GM21515 (cell line): Measurements from ENCODE around the gene CNNM1.

ENCODE experiments used
- ATAC-seq: cut with Tn5 transposase; IDR thresholded peaks from one replicate; pipeline ENCODE4 v1.9.1; 2021; ENCODE audit not compliant: unreplicated experiment

CNNM1 gene

DNA sequence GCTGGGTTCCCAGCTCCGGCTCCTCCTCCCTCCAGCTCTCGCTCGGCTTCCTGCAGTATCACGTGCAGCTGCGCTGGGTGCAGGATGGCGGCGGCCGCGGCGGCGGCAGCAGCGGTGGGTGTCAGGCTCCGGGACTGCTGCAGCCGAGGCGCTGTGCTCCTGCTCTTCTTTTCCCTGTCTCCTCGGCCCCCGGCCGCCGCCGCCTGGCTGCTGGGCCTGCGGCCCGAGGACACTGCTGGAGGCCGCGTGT lies at the start of gene CNNM1:
Gene CNNM1, plus strand, starts transcription at position 53 of the 250 bp plus-strand sequence. Its CDS starts 32 bp downstream, at position 85.
- no peak for ATAC-seq

DNA sequence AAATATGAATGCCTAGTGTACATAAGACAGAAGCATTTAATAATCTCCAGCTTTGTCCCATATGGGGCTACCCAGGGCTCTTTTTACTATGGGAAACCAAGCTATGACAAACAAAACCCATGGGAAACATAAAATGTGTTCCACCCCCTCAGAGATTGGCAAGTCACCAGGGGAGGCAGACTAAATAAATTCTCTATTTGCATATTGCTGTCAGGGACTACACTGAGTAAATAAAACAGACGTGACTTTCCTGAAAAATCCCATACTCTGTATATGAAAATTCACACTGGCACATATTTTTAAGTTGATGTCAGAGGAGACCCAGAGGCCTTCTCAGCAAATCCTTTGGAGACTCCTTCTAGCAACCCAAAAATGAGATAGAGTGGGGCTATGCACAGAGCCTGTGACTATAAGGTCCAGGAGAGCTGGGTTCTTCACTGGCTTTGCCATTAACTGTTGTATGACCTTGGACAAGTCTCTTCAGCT lies 49.5 kb upstream of the CNNM1 start:
- no peak for ATAC-seq

DNA sequence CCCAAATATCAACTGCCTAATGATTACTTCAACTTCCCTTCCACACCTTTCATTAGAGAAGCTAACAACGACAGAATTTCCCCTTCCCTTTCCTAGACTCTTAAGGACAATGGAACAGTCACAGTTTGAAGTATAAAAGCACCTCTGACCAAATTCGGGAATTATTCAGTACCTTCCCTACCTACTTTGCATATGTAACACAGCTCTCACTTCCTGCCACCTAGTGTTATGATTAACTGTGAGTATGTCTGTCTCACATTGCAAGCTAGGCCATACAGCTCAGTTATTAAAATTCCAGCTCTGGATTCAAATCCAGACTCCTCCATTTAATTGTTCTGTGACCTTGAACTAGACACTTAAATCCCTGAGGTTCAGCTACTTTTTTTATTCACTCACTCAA lies 48.7 kb upstream of the CNNM1 start:
- ATAC-seq = no peak

DNA sequence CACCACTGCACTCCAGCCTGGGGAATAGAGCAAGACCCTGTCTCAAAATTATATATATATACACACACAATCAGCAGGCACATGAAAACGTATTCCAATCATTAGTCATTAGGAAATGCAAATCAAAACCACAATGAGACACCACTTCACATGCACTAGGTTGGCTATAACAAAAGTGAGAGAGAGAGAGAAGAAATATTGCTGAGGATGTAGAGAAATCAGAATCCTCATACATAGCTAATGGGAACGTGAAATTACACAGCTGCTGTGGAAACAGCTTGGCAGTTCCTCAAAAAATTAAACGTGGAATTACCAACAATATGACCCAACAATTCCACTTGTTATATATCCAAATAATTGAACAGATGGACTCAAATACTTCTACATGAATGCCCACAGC lies 43.3 kb upstream of the CNNM1 start:
- no peak for ATAC-seq

DNA sequence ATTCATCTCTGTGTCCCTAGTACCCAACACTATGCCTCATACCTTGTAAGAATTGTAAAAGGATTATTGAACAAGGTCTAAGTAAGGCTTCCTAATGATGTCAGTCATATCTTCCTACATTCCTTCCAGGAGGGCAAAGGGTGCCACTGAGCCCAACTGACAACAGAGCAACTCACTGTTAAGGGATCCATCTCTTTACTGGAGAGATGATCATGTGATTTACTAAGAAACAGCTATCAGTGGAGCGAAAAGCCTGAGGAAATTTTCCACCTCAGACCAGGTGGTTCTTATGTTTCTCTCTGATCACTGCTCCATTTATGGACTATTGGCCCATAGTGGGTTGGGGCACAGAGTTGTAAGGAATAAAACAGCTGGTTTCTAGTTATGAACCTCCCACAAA lies 38.9 kb upstream of the CNNM1 start:
- no peak for ATAC-seq

DNA sequence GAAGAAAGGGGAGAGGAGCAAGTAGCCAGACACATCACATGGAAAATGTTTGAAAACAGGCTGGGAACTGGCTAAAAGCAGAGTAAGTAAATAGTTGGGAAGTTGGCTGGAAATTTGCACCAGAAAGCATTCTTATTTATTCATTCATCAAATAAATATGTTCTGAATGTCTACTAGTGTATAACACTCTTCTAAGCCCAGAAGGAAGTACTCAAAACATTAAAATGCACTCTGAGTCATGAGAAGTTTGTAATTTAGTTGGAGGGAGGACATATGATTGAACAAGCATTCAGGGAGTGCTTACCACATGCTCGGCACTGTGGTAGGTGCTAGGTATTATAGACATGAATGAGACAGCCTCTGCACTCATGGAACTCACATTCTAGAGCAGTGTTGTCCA lies 37.0 kb upstream of the CNNM1 start:
- no peak for ATAC-seq

DNA sequence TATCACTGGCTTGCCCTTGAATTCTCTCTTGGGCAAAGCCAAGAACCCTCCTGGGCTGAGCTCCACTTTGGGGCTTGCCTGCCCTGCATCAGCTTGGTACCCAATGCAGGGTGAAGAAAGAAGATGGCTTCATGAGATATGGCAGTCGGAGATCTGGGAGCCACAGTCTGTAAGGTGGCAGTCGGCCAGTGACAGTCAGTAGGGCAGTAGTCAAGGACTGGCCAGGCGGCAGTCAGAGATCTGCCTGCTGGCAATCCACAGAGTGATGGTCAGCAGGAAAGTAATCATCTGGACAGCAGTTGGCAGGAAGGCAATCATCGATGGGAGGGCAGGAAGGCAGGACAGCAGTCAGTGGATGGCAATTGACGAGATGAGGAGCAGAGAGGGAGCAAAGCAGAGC lies 32.6 kb upstream of the CNNM1 start:
- no peak for ATAC-seq

DNA sequence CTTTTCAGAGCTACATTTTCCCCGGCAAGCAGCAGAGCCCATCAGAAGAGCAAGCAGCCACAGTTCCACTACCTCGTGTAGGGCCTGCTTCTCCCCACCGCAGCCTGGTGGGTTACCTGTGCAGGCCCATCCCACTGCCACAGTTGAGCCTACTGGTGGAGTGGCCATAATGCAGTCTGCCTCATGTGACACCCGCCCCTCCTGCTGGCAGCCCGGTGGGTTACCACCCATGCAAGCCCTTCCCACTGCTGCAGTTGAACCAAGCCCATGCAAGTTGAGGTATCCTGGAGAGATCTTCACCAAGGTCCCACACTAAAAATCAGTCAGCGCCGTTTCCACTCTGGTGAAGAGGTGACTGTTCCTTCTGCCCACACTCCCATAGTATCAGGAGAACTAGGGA lies 32.1 kb upstream of the CNNM1 start:
- ATAC-seq = no peak

DNA sequence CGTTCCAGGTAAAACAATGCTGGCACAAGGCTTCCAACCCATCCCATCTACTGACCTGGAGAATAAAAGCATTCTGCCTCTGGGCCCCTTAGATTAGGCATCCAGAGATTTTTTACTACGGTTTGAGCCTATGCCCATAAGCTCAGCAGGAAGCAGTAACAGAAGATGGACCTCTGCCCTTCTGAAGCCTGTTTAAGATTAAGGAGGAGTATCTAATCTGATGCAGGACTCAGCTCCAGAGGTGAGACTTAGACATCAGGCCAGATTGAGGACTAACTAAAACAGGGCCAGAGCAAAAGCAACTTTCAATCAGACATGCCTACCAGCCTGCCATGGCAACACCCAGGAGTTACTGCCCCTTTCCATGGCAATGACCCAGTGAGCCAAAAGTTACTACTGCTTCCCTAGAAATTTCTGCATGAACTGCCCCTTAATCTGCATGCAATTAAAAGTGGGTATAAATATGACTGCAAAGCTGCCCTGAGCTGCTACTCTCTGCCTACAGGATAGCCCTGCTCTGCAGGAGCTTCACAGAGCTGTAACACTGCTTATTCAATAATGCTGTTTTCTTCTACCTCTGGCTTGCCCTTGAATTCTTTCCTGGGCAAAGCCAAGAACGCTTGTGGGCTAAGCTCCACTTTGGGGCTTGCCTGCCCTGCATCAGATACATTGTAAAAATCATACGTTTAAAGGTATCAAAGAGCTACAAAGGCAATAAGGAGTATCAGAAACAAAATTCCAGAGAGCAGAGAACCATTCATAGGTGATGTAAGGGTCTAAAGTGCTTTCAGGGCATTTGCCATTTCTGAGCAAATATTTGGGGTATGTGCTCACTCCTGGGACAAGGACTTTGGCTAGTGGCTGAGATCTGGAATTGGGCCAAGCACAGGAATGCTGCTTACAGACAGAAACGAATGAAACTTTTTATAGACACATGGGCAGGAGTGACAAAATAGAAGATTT lies 25.0 kb upstream of the CNNM1 start:
- no peak for ATAC-seq

DNA sequence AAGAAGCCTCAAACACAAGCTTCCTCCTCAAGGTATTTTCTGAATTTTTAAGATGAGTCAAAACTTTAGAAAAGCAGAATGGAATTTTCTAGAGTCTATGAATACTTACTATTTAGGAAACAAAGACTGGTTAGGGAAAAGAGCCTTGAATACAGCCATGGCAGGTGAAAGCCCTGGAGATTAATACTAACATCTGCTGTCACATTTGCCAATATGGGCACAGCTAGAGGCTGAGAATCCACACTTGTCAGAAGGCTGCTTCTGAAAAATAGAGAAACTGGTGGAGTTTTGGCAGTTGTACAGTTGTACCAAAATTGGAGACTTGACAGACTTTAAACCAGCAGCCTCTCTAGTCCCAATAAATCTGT lies 24.3 kb upstream of the CNNM1 start:
- no peak for ATAC-seq

DNA sequence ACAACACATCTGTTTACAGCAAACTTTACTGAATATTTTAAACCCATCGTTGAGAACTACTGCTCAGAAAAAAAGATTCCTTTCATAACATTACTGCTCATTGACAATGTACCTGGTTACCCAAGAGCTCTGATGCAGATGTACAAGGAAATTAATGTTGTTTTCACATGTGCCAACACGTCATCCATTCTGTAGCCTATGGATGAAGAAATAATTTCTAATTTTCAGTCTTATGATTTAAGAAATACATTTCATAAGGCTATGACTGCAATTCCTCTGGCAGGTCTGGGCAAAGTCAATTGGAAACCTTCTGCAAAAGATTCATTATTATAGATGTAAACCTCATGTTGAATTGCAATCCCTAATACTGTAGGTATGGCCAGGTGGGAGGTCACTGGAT lies 16.7 kb upstream of the CNNM1 start:
- no peak for ATAC-seq

DNA sequence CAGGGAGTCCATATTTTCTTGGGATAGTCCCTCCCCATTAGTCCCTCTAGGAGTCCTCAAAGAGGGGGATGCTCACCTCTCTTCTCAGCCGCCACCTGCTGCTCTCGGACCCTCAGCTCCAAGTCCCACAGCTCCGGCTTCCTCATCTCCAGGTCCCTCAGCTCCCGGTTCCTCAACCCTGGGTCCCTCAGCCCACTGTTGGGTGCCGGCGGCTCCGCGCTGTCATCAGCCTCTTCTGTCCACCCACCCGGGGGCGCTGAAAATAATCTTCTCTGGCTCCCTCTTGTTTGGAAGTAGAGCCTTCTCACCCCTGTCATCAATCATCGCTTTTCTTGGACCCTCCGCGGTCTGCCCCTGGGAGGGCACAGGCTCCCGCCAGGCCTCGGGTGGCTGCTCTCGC lies 13.3 kb upstream of the CNNM1 start:
- ATAC-seq = no peak

DNA sequence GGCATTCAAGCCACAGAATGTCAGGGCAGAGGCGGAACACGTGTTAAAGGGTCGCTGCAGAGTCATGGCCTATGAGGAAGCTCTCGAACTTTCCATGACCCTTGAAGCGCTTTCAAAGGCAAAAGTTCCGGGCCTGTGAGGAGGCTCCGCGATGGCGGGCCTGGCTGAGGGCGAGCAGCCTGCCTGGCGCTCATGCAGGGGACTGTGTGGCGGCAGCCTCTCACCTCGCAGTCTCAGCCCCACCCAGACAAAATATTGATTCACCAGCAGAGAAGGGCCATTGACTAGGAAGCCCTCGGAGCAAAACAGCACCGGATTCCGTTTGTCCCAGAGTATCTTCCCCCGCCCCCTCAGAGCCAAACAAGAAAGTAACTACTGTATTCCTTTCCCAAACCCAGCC lies 12.8 kb upstream of the CNNM1 start:
- ATAC-seq = no peak

DNA sequence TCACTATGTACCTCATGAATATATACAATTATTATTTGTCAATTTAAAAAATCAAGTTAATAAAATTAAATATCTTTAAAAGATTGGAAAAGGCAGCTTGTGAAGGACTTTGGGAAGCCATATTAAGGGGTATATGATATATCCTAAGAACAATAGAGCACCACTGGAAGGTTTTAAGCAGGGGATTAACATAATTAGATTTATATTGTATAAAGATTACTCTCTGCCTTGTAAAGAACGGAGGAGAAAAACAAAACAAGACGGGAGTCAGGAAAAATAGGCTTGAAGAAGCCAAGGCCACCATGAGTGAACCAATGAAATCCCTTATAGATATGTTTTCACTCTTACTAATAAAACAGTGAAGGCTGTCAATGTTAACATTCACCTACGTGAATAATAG lies 11.1 kb upstream of the CNNM1 start:
- no peak for ATAC-seq

DNA sequence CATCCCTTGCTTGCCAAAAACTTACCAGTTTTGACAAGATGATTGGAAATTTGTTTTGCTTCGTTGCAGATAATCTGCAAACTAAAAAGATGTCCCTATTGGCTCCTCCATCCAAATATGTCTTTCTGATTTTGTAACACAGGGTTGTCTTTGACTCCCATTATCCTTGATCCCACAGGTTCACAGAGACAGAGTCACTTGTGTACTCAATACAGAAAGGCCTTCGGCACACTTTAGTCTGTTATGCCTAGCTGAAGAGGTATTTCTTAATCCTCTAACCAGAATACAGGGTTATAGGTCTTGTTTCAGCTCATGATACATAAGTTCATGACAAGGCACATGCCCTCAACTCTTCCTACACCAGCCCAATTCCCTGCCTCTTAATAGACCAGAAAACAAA lies 10.7 kb upstream of the CNNM1 start:
- ATAC-seq = no peak

DNA sequence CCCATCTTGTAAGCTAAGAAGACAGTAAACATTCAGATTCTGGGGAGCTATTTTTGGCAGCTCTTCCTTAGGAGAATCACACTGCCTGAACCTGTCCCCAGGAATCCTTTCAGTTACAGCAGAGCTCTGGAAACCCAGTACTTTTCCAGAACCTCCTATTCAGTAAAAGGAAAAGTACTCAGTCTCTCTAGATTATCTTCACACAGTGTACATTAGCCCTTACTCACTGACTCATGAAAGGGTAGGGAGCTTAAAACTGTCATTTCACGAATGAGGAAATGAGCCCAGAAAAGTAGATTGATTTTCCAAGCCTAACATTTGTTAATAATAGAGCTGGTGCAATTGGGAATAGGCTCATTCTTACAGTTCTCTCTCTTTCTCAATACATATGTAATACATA lies 3.9 kb upstream of the CNNM1 start:
- no peak for ATAC-seq

DNA sequence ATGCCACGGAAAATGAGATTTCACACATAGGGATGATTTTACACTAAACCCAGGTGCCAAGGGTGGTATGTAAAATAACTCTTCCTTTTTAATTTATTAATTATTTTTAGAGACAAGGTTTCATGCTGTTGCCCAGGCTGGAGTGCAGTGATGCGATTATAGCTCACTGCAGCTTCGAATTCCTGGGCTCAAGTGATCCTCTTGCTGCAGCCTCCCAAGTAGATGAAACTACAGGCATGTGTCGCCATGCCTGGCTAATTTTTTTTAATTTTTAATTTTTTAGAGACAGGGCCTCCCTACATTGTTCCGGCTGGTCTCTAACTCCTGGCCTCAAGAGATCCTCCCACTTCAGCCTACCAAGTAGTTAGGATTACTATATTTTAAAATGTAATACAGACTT lies 2.3 kb upstream of the CNNM1 start:
- ATAC-seq = no peak

DNA sequence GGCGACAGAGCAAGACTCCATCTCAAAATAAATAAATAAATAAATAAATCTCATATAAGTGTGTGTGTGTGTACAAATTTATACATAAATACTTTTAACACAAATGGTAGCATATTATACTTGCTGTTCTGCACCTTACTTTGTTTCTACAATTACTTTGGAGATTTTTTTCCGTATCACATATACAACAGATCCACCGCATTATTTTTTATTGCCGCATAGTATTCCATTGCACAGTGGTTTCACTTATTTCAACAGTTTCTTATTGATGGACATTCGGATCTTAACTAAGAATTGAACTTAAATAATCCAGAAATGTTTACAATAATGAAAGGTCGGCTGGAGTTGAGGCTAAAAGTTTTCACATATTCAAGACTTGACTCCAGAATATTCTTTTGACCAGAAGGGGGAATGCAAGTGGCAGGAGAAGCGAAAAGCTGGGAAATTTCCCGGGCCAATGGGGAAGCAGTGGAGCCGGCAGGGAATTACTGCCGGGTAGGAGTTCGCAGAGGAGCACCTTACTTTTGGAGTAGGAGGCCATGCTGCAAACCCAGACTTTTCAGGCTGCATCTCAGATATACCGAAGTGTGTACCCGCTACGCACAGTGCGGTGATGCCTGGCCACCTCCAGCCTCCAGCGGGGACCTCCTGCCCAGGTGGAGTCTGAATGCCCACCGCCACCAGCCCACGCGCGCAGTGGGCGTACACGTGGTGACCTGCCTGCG lies 415 bp upstream of the CNNM1 start:
- no peak for ATAC-seq

DNA sequence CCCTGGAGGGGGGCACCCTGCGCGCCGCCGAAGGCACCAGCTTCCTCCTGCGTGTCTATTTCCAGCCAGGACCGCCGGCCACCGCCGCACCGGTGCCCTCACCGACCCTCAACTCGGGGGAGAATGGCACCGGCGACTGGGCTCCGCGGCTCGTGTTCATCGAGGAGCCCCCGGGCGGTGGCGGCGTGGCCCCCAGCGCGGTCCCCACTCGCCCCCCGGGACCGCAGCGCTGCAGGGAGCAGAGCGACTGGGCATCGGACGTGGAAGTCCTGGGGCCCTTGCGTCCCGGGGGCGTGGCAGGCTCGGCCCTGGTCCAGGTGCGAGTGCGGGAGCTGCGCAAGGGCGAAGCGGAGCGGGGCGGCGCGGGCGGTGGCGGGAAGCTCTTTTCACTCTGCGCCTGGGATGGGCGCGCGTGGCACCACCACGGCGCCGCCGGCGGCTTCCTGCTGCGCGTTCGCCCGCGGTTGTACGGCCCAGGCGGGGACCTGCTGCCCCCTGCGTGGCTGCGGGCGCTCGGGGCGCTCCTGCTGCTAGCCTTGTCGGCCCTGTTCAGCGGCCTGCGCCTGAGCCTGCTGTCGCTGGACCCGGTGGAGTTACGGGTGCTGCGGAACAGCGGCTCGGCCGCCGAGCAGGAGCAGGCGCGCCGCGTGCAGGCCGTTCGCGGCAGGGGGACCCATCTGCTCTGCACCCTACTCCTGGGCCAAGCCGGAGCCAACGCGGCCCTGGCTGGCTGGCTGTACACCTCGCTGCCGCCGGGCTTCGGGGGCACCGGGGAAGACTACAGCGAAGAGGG lies 594 bp downstream of the CNNM1 start:
- no peak for ATAC-seq

DNA sequence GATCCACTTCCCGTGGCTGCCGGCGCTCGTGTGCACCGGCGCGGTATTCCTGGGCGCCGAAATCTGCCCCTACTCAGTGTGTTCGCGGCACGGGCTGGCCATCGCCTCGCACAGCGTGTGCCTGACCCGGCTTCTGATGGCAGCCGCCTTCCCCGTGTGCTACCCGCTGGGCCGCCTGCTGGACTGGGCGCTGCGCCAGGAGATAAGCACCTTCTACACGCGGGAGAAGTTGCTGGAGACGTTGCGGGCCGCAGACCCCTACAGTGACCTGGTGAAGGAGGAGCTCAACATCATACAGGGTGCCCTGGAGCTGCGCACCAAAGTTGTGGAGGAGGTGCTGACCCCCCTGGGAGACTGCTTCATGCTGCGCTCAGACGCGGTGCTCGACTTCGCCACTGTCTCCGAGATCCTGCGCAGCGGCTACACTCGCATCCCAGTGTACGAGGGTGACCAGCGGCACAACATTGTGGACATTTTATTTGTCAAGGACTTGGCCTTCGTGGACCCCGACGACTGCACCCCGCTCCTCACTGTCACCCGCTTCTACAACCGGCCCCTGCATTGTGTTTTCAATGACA lies 1.3 kb downstream of the CNNM1 start:
- no peak for ATAC-seq

DNA sequence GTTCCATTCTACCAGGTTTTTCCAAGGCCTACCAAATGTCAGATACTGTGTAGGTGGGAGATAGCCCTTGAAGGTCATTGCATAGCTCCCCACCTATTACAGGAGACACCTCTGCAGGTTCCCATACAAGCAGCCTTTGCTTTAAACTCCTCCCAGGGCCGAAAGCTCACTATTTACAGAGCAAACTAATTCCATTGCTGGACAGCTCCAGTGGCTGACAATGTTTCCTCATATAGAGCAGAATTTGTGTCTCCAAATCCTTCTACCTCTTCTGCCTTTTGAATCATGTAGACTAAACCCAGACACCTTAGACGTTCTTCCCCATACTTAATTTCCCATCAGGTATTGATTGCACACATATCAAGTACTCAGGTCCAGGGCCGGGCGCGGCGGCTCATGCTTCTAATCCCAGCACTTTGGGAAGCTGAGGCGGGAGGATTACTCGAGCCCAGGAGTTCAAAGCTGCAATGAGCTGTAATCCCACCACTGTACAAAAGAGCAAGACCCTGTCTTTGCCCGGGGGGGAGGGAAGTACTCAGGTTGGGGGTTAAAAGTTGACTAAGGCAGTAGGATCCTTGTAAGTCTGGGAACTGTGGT lies 2.1 kb downstream of the CNNM1 start:
- no peak for ATAC-seq
